Fibroblast of lung (primary cell): ENCODE results near the gene ANO2.

Experiments used
- CTCF ChIP-seq, 2 donors: IDR thresholded peaks in 1 of 2; conservative IDR thresholded peaks in 1 of 2; 1 replicate in 1 of 2; 2 replicates in 1 of 2; pipeline ENCODE4 v1.5.1; 2011 to 2012; ENCODE audit warnings: low read length in 2 of 2, control low read depth in 1 of 2, inconsistent platforms in 1 of 2, low read depth in 1 of 2, mild to moderate bottlenecking in 1 of 2
- EZH2 ChIP-seq: IDR thresholded peaks from 2 replicates; pipeline ENCODE4 v1.5.1; 2012; ENCODE audit warnings: low read length, control low read depth, mild to moderate bottlenecking; ENCODE audit errors: missing control alignments

- TF ChIP-seq CTCF (conservative IDR thresholded peaks at IDR 0.05 in 1 of 2, IDR thresholded peaks at IDR 0.05 in 1 of 2; ENCODE audit: low read depth in 1 of 2, low read length in 2 of 2) (no peak), EZH2 (no peak)
Observed at GRCh38 chr12:5739917-5740316, 205.1 kb downstream of the ANO2 start.
